ENCODE results near the gene HSFX3.
A peak's percentile ranks its signal among the peaks of the same experiment; 100 is the strongest.
"Not testable (repeated sequence)": the region's sequence is repeated elsewhere in the genome, so short reads cannot be mapped to it uniquely, and the experiment has no call there.

HSFX3 gene

GRCh38 chrX:149549701-149550100, at the start of gene HSFX3:
Gene HSFX3, minus strand, starts transcription at chrX:149549924. Its CDS starts 72 bp downstream, at chrX:149549852.
- H3K27ac ChIP-seq, result not testable (repeated sequence)

- not testable (repeated sequence) for H3K27ac ChIP-seq
Observed at GRCh38 chrX:149598603-149599002, 48.9 kb upstream of the HSFX3 start.

GRCh38 chrX:149595943-149596342, 46.2 kb upstream of the HSFX3 start:
- H3K27ac ChIP-seq, result not testable (repeated sequence)

DNA sequence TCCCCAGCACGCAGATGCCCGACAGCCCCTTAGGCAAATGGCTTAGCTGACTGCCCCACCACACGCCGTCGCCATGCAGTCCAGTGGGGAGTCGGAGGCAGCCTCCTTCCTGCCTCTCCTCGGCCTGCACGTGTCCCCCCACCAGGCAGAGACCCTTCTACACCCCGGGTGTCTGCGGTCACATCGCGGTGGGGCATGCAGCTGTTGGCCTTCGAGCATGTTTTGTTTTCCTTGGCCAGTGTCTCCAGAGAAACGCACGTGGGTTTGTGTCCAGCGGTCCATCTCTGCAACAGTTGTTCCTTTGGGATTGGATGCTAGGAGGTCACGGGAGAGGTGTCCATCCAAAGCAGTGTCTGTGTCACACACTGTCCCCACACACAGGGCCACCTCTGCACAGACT, 45.5 kb upstream of the HSFX3 start, which contains the start of gene HSFX2:
Gene HSFX2, minus strand, starts transcription at position 101 of the 400 bp plus-strand sequence. CDS start 614 bp downstream, outside the sequence.
- H3K27ac ChIP-seq, result not testable (repeated sequence)

DNA sequence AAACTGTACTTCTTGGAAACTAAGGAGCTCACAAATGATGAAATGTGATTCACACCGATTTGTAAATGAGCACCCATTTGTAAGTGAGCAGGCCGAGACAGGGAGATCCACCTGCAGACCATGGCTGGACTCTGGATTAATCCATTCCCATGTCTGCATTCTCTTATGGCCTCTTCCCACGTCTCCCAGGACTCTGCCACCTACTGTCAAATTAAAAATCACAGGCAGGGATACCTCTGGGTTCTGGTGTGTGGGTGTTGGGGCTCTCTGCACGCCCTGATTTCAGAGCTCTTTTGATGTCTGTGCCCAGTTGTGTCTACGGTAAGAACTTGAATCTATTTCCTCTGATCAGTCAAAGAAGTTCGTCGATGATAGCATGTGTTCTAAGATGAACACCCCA, 41.3 kb upstream of the HSFX3 start:
- H3K27ac ChIP-seq, result not testable (repeated sequence)

DNA sequence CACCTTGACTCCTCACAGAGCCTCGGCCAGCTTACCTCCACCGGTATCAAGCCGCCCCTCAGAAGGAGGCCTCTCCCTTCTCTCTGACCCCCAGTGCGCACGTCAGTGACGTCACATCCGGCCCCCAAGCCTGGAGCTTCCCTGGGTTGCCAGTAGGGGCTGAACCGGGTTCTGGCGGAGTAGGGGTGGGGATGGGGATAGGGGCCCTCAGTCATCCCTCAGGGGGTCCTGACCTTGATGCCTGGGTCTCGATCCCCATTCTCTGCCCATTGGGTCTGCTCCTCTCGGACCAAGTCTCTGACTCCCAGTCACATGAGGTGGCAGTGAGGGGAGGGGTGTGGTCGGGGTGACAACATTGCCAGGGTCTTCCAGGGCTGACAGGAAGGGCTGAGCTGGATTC, 37.6 kb upstream of the HSFX3 start, which contains the start of gene MAGEA9B:
Gene MAGEA9B, minus strand, starts transcription at position 101 of the 400 bp plus-strand sequence. CDS start 4,280 bp downstream, outside the sequence.
- not testable (repeated sequence) for H3K27ac ChIP-seq

- H3K27ac ChIP-seq, result not testable (repeated sequence)
Observed at GRCh38 chrX:149585631-149586030, 35.9 kb upstream of the HSFX3 start.

DNA sequence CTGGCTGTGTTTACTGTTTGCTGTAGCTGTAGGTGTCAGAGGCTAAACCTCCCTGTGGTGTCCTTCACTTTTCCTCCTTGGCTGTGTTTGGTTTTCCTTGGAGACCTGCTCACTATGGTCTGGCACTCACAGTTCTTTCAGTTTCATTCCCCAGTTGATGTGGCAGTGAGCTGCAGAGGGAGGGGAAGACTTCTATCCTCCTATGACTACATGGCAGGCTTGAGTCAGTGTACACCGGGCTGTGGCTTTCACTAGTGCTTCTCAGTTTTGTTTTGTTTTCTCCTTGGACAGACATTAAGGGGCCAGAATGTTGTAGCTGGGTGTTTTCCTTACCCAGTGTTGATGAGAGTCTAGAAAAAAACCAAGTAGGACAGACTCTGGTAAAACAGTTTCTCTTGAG, 23.7 kb upstream of the HSFX3 start:
- not testable (repeated sequence) for H3K27ac ChIP-seq

GRCh38 chrX:149572743-149573142, 23.0 kb upstream of the HSFX3 start:
- TF ChIP-seq, protein P1, sequence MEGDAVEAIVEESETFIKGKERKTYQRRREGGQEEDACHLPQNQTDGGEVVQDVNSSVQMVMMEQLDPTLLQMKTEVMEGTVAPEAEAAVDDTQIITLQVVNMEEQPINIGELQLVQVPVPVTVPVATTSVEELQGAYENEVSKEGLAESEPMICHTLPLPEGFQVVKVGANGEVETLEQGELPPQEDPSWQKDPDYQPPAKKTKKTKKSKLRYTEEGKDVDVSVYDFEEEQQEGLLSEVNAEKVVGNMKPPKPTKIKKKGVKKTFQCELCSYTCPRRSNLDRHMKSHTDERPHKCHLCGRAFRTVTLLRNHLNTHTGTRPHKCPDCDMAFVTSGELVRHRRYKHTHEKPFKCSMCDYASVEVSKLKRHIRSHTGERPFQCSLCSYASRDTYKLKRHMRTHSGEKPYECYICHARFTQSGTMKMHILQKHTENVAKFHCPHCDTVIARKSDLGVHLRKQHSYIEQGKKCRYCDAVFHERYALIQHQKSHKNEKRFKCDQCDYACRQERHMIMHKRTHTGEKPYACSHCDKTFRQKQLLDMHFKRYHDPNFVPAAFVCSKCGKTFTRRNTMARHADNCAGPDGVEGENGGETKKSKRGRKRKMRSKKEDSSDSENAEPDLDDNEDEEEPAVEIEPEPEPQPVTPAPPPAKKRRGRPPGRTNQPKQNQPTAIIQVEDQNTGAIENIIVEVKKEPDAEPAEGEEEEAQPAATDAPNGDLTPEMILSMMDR (conservative IDR thresholded peaks at IDR 0.05), result no peak
- no peak overlapping the region for H3K27ac ChIP-seq

GRCh38 chrX:149571770-149572169, 22.0 kb upstream of the HSFX3 start:
- TF ChIP-seq, protein P1 (conservative IDR thresholded peaks at IDR 0.05), result no peak
- peak overlapping the region; percentile 49 for H3K27ac ChIP-seq

- H3K27ac ChIP-seq, result no peak overlapping the region
- TF ChIP-seq, protein P1 (conservative IDR thresholded peaks at IDR 0.05), result no peak
Observed at GRCh38 chrX:149570668-149571067, 20.9 kb upstream of the HSFX3 start.

DNA sequence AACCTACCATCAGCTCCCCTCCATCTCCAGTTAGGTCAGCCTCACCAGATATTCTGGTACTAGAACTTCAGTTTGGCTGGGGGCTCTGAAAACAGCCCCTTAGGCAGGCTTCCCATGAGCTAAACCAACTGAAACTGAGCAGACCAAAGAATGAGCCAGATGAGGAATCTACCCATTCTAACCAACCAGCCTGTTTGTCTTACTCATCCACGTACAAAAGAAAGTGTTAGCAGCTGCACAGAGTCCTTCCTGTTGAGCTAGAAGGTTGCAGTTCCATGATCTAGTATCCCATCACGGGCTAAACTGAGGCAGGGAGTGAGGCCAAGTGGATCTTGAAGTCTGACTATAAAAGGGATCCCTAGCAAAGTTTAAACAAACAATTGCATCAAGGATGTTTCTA, 20.0 kb upstream of the HSFX3 start:
- TF ChIP-seq, protein P1 (conservative IDR thresholded peaks at IDR 0.05), result no peak
- no peak overlapping the region for H3K27ac ChIP-seq

All from VCaP (cell line).